Neural cell (in vitro differentiated cells): Measurements from ENCODE around the gene CREB3L1. TPM values are rescaled to one million over a fixed set of nuclear protein-coding genes. Genes with fewer than 3 reads are reported as not detected.
A peak's percentile ranks its signal among the peaks of the same experiment; 100 is the strongest.

Source experiments
- H2AFZ ChIP-seq: fragments of 200-600, 300-800 bp; sonication (generic), shearing (Covaris generic); 2 replicates; pipeline ENCODE4 v1.6.0; 2014; ENCODE audit warnings: low read depth, mild to moderate bottlenecking, antibody characterized with exemption, low read length, moderate library complexity
- H3F3A ChIP-seq: fragments of 200-600 bp; shearing (Covaris generic); 2 replicates; pipeline ENCODE4 v1.6.1; 2016; ENCODE audit warnings: mild to moderate bottlenecking, moderate library complexity, mixed read lengths, antibody characterized with exemption, low read length; ENCODE audit not compliant: insufficient read depth, poor library complexity, severe bottlenecking
- H3K27ac ChIP-seq: fragments of 200-600, 300-800 bp; sonication (generic), shearing (Covaris generic); 2 replicates; pipeline ENCODE4 v1.5.1; 2014; ENCODE audit warnings: mild to moderate bottlenecking, low read length, moderate library complexity
- H3K27me3 ChIP-seq: fragments of 300-800, 200-600 bp; sonication (generic), shearing (Covaris generic); 2 replicates; pipeline ENCODE4 v1.6.0; 2014; ENCODE audit warnings: mild to moderate bottlenecking, low read depth, low read length, moderate library complexity; ENCODE audit not compliant: insufficient read depth
- H3K36me3 ChIP-seq: fragments of 300-800, 200-600 bp; sonication (generic), shearing (Covaris generic); 2 replicates; pipeline ENCODE4 v1.5.1; 2014; ENCODE audit warnings: mild to moderate bottlenecking, antibody characterized with exemption, low read length, moderate library complexity; ENCODE audit not compliant: insufficient read depth
- H3K4me2 ChIP-seq: fragments of 300-800, 200-600 bp; sonication (generic), shearing (Covaris generic); 2 replicates; pipeline ENCODE4 v1.6.0; 2014; ENCODE audit warnings: mild to moderate bottlenecking, low read length
- H3K4me3 ChIP-seq: fragments of 300-800, 200-600 bp; sonication (generic), shearing (Covaris generic); 2 replicates; pipeline ENCODE4 v1.5.1; 2014; ENCODE audit warnings: mild to moderate bottlenecking, low read length, moderate library complexity
- H3K79me2 ChIP-seq: fragments of 200-600 bp; shearing (Covaris generic); replicated peaks from 2 replicates; pipeline ENCODE4 v1.6.0; 2014; ENCODE audit warnings: mild to moderate bottlenecking, low read length, moderate library complexity; ENCODE audit not compliant: insufficient read depth
- H3K9ac ChIP-seq: fragments of 300-800, 200-600 bp; sonication (generic), shearing (Covaris generic); 2 replicates; pipeline ENCODE4 v1.6.1; 2016; ENCODE audit warnings: mild to moderate bottlenecking, low read length, mixed read lengths
- H3K9me2 ChIP-seq: fragments of 200-600 bp; shearing (Covaris generic); 2 replicates; pipeline ENCODE4 v1.6.1; 2016; ENCODE audit warnings: mild to moderate bottlenecking, low read length, mixed read lengths; ENCODE audit not compliant: insufficient read depth
- H3K9me3 ChIP-seq: fragments of 200-600, 300-800 bp; sonication (generic), shearing (Covaris generic); 2 replicates; pipeline ENCODE4 v1.6.1; 2016; ENCODE audit warnings: mild to moderate bottlenecking, mixed run types, low read length, moderate library complexity, mixed read lengths
- H4K20me1 ChIP-seq: fragments of 200-600 bp; shearing (Covaris generic); 2 replicates; pipeline ENCODE4 v1.6.1; 2016; ENCODE audit warnings: mild to moderate bottlenecking, mixed run types; ENCODE audit not compliant: insufficient read depth
- CTCF ChIP-seq: fragments of 450-650 bp; IDR thresholded peaks from 2 replicates; pipeline ENCODE4 v1.5.1; 2014; ENCODE audit warnings: antibody characterized with exemption, mild to moderate bottlenecking, moderate library complexity; ENCODE audit not compliant: poor library complexity, severe bottlenecking
- EP300 ChIP-seq: fragments of 450-650 bp; conservative IDR thresholded peaks from 2 replicates; pipeline ENCODE4 v1.6.1; 2014; ENCODE audit warnings: antibody characterized with exemption, mild to moderate bottlenecking, moderate library complexity; ENCODE audit not compliant: poor library complexity, severe bottlenecking
- EZH2 ChIP-seq: fragments of 200-600, 300-800 bp; shearing (Covaris generic), sonication (generic); IDR thresholded peaks from 2 replicates; pipeline ENCODE4 v1.6.1; 2014; ENCODE audit warnings: antibody characterized with exemption, low read length, borderline replicate concordance, mild to moderate bottlenecking; ENCODE audit not compliant: insufficient read depth, poor library complexity, severe bottlenecking
- MXI1 ChIP-seq: fragments of 450-650 bp; conservative IDR thresholded peaks from 2 replicates; pipeline ENCODE4 v1.6.1; 2014; ENCODE audit warnings: antibody characterized with exemption, mild to moderate bottlenecking; ENCODE audit not compliant: poor library complexity, severe bottlenecking
- POLR2AphosphoS5 ChIP-seq: IDR thresholded peaks from 2 replicates; pipeline ENCODE4 v1.6.1; 2012
- RAD21 ChIP-seq: fragments of 450-650 bp; conservative IDR thresholded peaks from 2 replicates; pipeline ENCODE4 v1.6.1; 2014; ENCODE audit warnings: antibody characterized with exemption, mild to moderate bottlenecking, moderate library complexity
- REST ChIP-seq: IDR thresholded peaks from 2 replicates; pipeline ENCODE4 v1.6.1; 2012; ENCODE audit warnings: borderline replicate concordance
- SMC3 ChIP-seq: fragments of 450-650 bp; conservative IDR thresholded peaks from 2 replicates; pipeline ENCODE4 v1.6.1; 2014; ENCODE audit warnings: antibody characterized with exemption, mild to moderate bottlenecking, moderate library complexity; ENCODE audit not compliant: poor library complexity
- TAF1 ChIP-seq: IDR thresholded peaks from 2 replicates; pipeline ENCODE4 v1.6.1; 2012; ENCODE audit warnings: low read depth
- polyA plus RNA-seq: library from polyadenylated mRNA; depleted of rRNA; stranded (reverse); fragments of >200 nt; gene quantifications from 2 replicates; pipeline ENCODE4 v1.2.3, GENCODE V29; 2014

Gene CREB3L1
- polyA plus RNA-seq, 1 donor from 2014 or later, result not detected

GRCh38 chr11:46334211-46334610, 56.7 kb downstream of the CREB3L1 start:
- Histone ChIP-seq H3K27me3 (peaks cover 20% of the 10 kb centered on the region), H3K9me3 (no peaks in the 10 kb centered on the region), H3K79me2 (peaks cover 5% of the 10 kb centered on the region), H4K20me1 (no peaks in the 10 kb centered on the region), H3K4me3 (peak overlapping the region; percentile 79), H2AFZ (no peak overlapping the region), H3K9me2 (no peaks in the 10 kb centered on the region), H3F3A (no peaks in the 10 kb centered on the region), H3K36me3 (no peaks in the 10 kb centered on the region), H3K9ac (peak overlapping the region; percentile 72), H3K4me2 (peak overlapping the region; percentile 73), H3K27ac (no peak overlapping the region)
- TF ChIP-seq RAD21, result no peak
- TF ChIP-seq EP300, result no peak
- TF ChIP-seq TAF1, result no peak
- TF ChIP-seq EZH2, result no peak
- no peak for TF ChIP-seq SMC3
- TF ChIP-seq POLR2AphosphoS5, result no peak
- no peak for TF ChIP-seq CTCF
- no peak for TF ChIP-seq MXI1
- no peak for TF ChIP-seq REST

- Histone ChIP-seq H3K9me3 (no peaks in the 10 kb centered on the region), H2AFZ (no peak overlapping the region), H3K9ac (no peak overlapping the region), H3K79me2 (peaks cover 5% of the 10 kb centered on the region), H3K27ac (peak overlapping the region; percentile 33), H3K4me2 (no peak overlapping the region), H4K20me1 (no peaks in the 10 kb centered on the region), H3K4me3 (peak overlapping the region; percentile 41), H3K9me2 (no peaks in the 10 kb centered on the region), H3K36me3 (no peaks in the 10 kb centered on the region), H3F3A (no peaks in the 10 kb centered on the region), H3K27me3 (peaks cover 20% of the 10 kb centered on the region)
- no peak for TF ChIP-seq MXI1
- no peak for TF ChIP-seq SMC3
- TF ChIP-seq REST, result no peak
- no peak for TF ChIP-seq TAF1
- TF ChIP-seq POLR2AphosphoS5, result no peak
- no peak for TF ChIP-seq EZH2
- no peak for TF ChIP-seq RAD21
- no peak for TF ChIP-seq CTCF
- no peak for TF ChIP-seq EP300
These were observed 57.8 kb downstream of the CREB3L1 start for GRCh38 chr11:46335271-46335670.
